SK-N-SH (cell line): ENCODE results near the gene TTC6. TPM values are rescaled to one million over a fixed set of nuclear protein-coding genes. Genes with fewer than 3 reads are reported as not detected.

Experiments
- CTCF ChIA-PET: fragments of 300-600, 350-600 bp; formaldehyde crosslinking; extraction: SDS; loops from one replicate; lab custom pipeline; 2021; lab: Yijun Ruan, JAX
- POLR2A ChIA-PET: fragments of 350-600 bp; sonication (Branson Sonifier 250); formaldehyde crosslinking; extraction: SDS; loops from one replicate; lab custom pipeline; 2020; ENCODE audit warnings: antibody characterized with exemption, inconsistent platforms; lab: Yijun Ruan, JAX
- DNase-seq: peaks from one replicate; pipeline ENCODE4 v3.0.0; 2012
- H2AFZ ChIP-seq: fragments of 200-600 bp; sonication (generic); 2 replicates; pipeline ENCODE4 v1.8.1; 2016; ENCODE audit warnings: antibody characterized with exemption, mild to moderate bottlenecking, low read depth
- H3F3A ChIP-seq: fragments of 200-600 bp; sonication (generic); replicated peaks from 2 replicates; pipeline ENCODE3; 2016; ENCODE audit warnings: antibody characterized with exemption, mild to moderate bottlenecking; ENCODE audit not compliant: insufficient read depth
- H3K27ac ChIP-seq, 2 experiments: fragments of 200-500 bp in 1 of 2; fragments of 200-600 bp in 1 of 2; sonication (Bioruptor generic) in 1 of 2; sonication (generic), shearing (Covaris generic) in 1 of 2; 2 replicates each; pipeline versions ENCODE4 v1.5.1 to v1.6.1; 2014 to 2016; ENCODE audit warnings: low read depth in 2 of 2, inconsistent platforms in 1 of 2, low read length in 1 of 2, mild to moderate bottlenecking in 1 of 2, mixed read lengths in 1 of 2
- H3K27me3 ChIP-seq: fragments of 200-600 bp; sonication (generic), shearing (Covaris generic); 2 replicates; pipeline ENCODE4 v1.6.1; 2016; ENCODE audit warnings: mixed run types; ENCODE audit not compliant: insufficient read depth
- H3K36me3 ChIP-seq, 2 experiments: fragments of 200-500 bp in 1 of 2; fragments of 200-600 bp in 1 of 2; sonication (Bioruptor generic) in 1 of 2; sonication (generic) in 1 of 2; replicated peaks in 1 of 2; 2 replicates each; pipeline versions ENCODE3 to v1.5.1; 2014 to 2016; ENCODE audit warnings: low read length in 1 of 2, mild to moderate bottlenecking in 1 of 2; ENCODE audit not compliant: insufficient read depth in 2 of 2, control insufficient read depth in 1 of 2
- H3K4me1 ChIP-seq, 2 experiments: fragments of 200-500 bp in 1 of 2; fragments of 200-600 bp in 1 of 2; sonication (Bioruptor generic) in 1 of 2; sonication (generic), shearing (Covaris generic) in 1 of 2; 2 replicates each; pipeline versions ENCODE4 v1.5.1 to v1.6.1; 2014 to 2016; ENCODE audit warnings: low read depth in 1 of 2, low read length in 1 of 2, mixed run types in 1 of 2; ENCODE audit not compliant: insufficient read depth in 2 of 2, control insufficient read depth in 1 of 2
- H3K4me2 ChIP-seq: fragments of 200-600 bp; sonication (generic), shearing (Covaris generic); 2 replicates; pipeline ENCODE4 v1.6.1; 2017; ENCODE audit warnings: mixed run types
- H3K4me3 ChIP-seq, 2 experiments: fragments of 200-500 bp in 1 of 2; fragments of 200-600 bp in 1 of 2; sonication (Bioruptor generic) in 1 of 2; sonication (generic), shearing (Covaris generic) in 1 of 2; 2 replicates each; pipeline versions ENCODE4 v1.5.1 to v1.8.1; 2014 to 2016; ENCODE audit warnings: low read depth in 2 of 2, inconsistent platforms in 1 of 2, low read length in 1 of 2, mild to moderate bottlenecking in 1 of 2, mixed read lengths in 1 of 2, moderate library complexity in 1 of 2
- H3K79me2 ChIP-seq: fragments of 200-600 bp; sonication (generic); 2 replicates; pipeline ENCODE4 v1.8.1; 2017; ENCODE audit warnings: mild to moderate bottlenecking; ENCODE audit not compliant: insufficient read depth
- H3K9ac ChIP-seq: fragments of 200-600 bp; sonication (generic); 2 replicates; pipeline ENCODE4 v1.6.1; 2017; ENCODE audit warnings: mixed run types
- H3K9me2 ChIP-seq: fragments of 200-600 bp; sonication (generic); 2 replicates; pipeline ENCODE4 v1.6.1; 2017; ENCODE audit warnings: mixed run types
- H3K9me3 ChIP-seq: fragments of 200-600 bp; sonication (generic); 2 replicates; pipeline ENCODE4 v1.6.1; 2017; ENCODE audit warnings: mixed run types, mild to moderate bottlenecking, moderate library complexity
- H4K20me1 ChIP-seq: fragments of 200-600 bp; sonication (generic); 2 replicates; pipeline ENCODE4 v1.6.1; 2017; ENCODE audit warnings: mild to moderate bottlenecking, mixed run types; ENCODE audit not compliant: insufficient read depth
- EZH2phosphoT487 ChIP-seq: fragments of 200-600 bp; sonication (generic); IDR thresholded peaks from 2 replicates; pipeline ENCODE4 v1.6.1; 2017; ENCODE audit warnings: low read depth, mixed run types, mild to moderate bottlenecking, antibody characterized with exemption, moderate library complexity, borderline replicate concordance
- FOXJ3 ChIP-seq: sonication (generic); formaldehyde crosslinking; IDR thresholded peaks from 2 replicates; pipeline ENCODE4 v1.5.1; 2020; ENCODE audit warnings: mild to moderate bottlenecking, missing genetic modification reagents
- FOXM1 ChIP-seq: IDR thresholded peaks from 2 replicates; pipeline ENCODE4 v1.4.0; 2012; ENCODE audit warnings: low read depth, mild to moderate bottlenecking
- GABPA ChIP-seq: IDR thresholded peaks from 2 replicates; pipeline ENCODE4 v1.4.0; 2012; ENCODE audit warnings: low read depth, mild to moderate bottlenecking
- IRF3 ChIP-seq: fragments of 150-350 bp; IDR thresholded peaks from 2 replicates; pipeline ENCODE4 v1.6.1; 2016; ENCODE audit warnings: mild to moderate bottlenecking, low read depth, low read length
- JUND ChIP-seq: IDR thresholded peaks from 2 replicates; pipeline ENCODE4 v1.4.0; 2012
- MEF2A ChIP-seq: IDR thresholded peaks from 2 replicates; pipeline ENCODE4 v1.4.0; 2012; ENCODE audit warnings: low read depth, borderline replicate concordance
- NFIC ChIP-seq: IDR thresholded peaks from 2 replicates; pipeline ENCODE4 v1.4.0; 2012; ENCODE audit warnings: borderline replicate concordance
- NRF1 ChIP-seq: IDR thresholded peaks from 2 replicates; pipeline ENCODE4 v1.6.1; 2012; ENCODE audit warnings: low read depth, mild to moderate bottlenecking, low read length
- RCOR1 ChIP-seq: fragments of 150-350 bp; IDR thresholded peaks from 2 replicates; pipeline ENCODE4 v1.6.1; 2017; ENCODE audit warnings: antibody characterized with exemption, low read length
- REST ChIP-seq: IDR thresholded peaks from 2 replicates; pipeline ENCODE4 v1.6.1; 2012; ENCODE audit warnings: mild to moderate bottlenecking, low read depth, low read length, moderate library complexity
- RFX5 ChIP-seq: IDR thresholded peaks from 2 replicates; pipeline ENCODE4 v1.6.1; 2012; ENCODE audit warnings: mild to moderate bottlenecking, improper control_type of control experiment, low read length
- RXRA ChIP-seq: IDR thresholded peaks from 2 replicates; pipeline ENCODE4 v1.4.0; 2012; ENCODE audit warnings: low read depth, mild to moderate bottlenecking, borderline replicate concordance
- SIN3A ChIP-seq: IDR thresholded peaks from 2 replicates; pipeline ENCODE4 v1.6.1; 2012; ENCODE audit warnings: low read depth, mild to moderate bottlenecking, low read length, moderate library complexity, borderline replicate concordance
- SMC3 ChIP-seq: IDR thresholded peaks from 2 replicates; pipeline ENCODE4 v1.6.1; 2012; ENCODE audit warnings: low read depth, low read length, improper control_type of control experiment
- TCF12 ChIP-seq: IDR thresholded peaks from 2 replicates; pipeline ENCODE4 v1.4.0; 2012
- YY1 ChIP-seq: IDR thresholded peaks from 2 replicates; pipeline ENCODE4 v1.4.0; 2012; ENCODE audit warnings: low read depth, mild to moderate bottlenecking
- ZBTB33 ChIP-seq: IDR thresholded peaks from 2 replicates; pipeline ENCODE4 v1.4.0; 2012; ENCODE audit warnings: low read depth, borderline replicate concordance
- WGBS: methylation state at CpG from one replicate; pipeline ENCODE4 v1.1.6; 2017; ENCODE audit warnings: low lambda C conversion rate; 5-methylcytosine and 5-hydroxymethylcytosine counted together
- polyA plus RNA-seq, 3 experiments: library from polyadenylated mRNA; depleted of rRNA; stranded (reverse); fragments of >200 nt; gene quantifications; 2 replicates each; pipeline ENCODE4 v1.2.3, GENCODE V29; 2012

The TTC6 gene
- polyA plus RNA-seq, 1 of the 3 experiments (the other 2 are of a cell fraction) = not detected

- no peaks in the 10 kb centered on the region for H4K20me1 ChIP-seq
- TF ChIP-seq SMC3 (no peak), SIN3A (no peak), RXRA (no peak), MEF2A (no peak), FOXM1 (no peak), TCF12 (no peak), NRF1 (no peak), RCOR1 (no peak), EZH2phosphoT487 (no peak), NFIC (no peak), JUND (no peak), IRF3 (no peak), ZBTB33 (no peak), RFX5 (no peak)
Measured at GRCh38 chr14:37638599-37638998, 43.2 kb downstream of the TTC6 start.

GRCh38 chr14:37641117-37641516 is 45.7 kb downstream of the TTC6 start:
- H3K79me2 ChIP-seq = no peaks in the 10 kb centered on the region
- H3K4me2 ChIP-seq = no peak overlapping the region
- H3K27me3 ChIP-seq = no peaks in the 10 kb centered on the region
- H3K4me3 ChIP-seq = no peak overlapping the region
- no peaks in the 10 kb centered on the region for H4K20me1 ChIP-seq
- no peaks in the 10 kb centered on the region for H3K9me3 ChIP-seq
- TF ChIP-seq TCF12 (no peak), RFX5 (no peak), RXRA (no peak), FOXJ3 (no peak), IRF3 (no peak), EZH2phosphoT487 (no peak), SMC3 (no peak), NRF1 (no peak), NFIC (no peak), GABPA (no peak), YY1 (no peak), REST (no peak)
- 0% methylated on average over 1 of the region's 1 CpG for WGBS
- no peaks in the 10 kb centered on the region for H3K4me1 ChIP-seq
- CTCF ChIA-PET = no interaction called here
- H3K9ac ChIP-seq = no peak overlapping the region
- no peak overlapping the region for H3K27ac ChIP-seq
- no peaks in the 10 kb centered on the region for H3K36me3 ChIP-seq
- H2AFZ ChIP-seq = no peak overlapping the region
- POLR2A ChIA-PET = no interaction called here
- no peaks in the 10 kb centered on the region for H3K9me2 ChIP-seq
- no peak for DNase-seq
- H3F3A ChIP-seq = no peaks in the 10 kb centered on the region

More at GRCh38 chr14:37638599-37638998, 43.2 kb downstream of the TTC6 start:
- Histone ChIP-seq H3K27ac (no peak overlapping the region), H3K36me3 (no peaks in the 10 kb centered on the region), H3K27me3 (no peaks in the 10 kb centered on the region), H3F3A (no peaks in the 10 kb centered on the region), H3K4me3 (no peak overlapping the region), H3K9ac (no peak overlapping the region), H3K79me2 (no peaks in the 10 kb centered on the region), H2AFZ (no peak overlapping the region), H3K4me2 (no peak overlapping the region), H3K9me3 (no peaks in the 10 kb centered on the region), H3K9me2 (no peaks in the 10 kb centered on the region), H3K4me1 (no peaks in the 10 kb centered on the region)
- ChIA-PET POLR2A (no interaction called here), CTCF (no interaction called here)
- DNase-seq = no peak
- WGBS = 20% methylated on average over 2 of the region's 2 CpGs
